KOPT-K1 (cell line): ENCODE data around the gene DNMT3A.

ENCODE experiments used
- H3K27ac ChIP-seq: fragments of 200-600 bp; sonication (generic); 2 replicates; pipeline ENCODE4 v1.5.1; 2016; ENCODE audit warnings: antibody characterized with exemption, mild to moderate bottlenecking, low read depth, low read length; ENCODE audit not compliant: poor library complexity, severe bottlenecking
- H3K36me3 ChIP-seq: fragments of 200-600 bp; sonication (generic); 2 replicates; pipeline ENCODE4 v1.5.1; 2017; ENCODE audit warnings: antibody characterized with exemption, mild to moderate bottlenecking, low read length, moderate library complexity; ENCODE audit not compliant: insufficient read depth
- H3K9me3 ChIP-seq: fragments of 200-600 bp; sonication (generic); 2 replicates; pipeline ENCODE4 v1.5.1; 2017; ENCODE audit warnings: antibody characterized with exemption, low read length, mild to moderate bottlenecking; ENCODE audit not compliant: insufficient read depth, poor library complexity, severe bottlenecking

Gene DNMT3A

GRCh38 chr2:25269233-25269632, 72.5 kb downstream of the DNMT3A start:
- H3K36me3 ChIP-seq: peaks cover 58% of the 10 kb centered on the region

DNA sequence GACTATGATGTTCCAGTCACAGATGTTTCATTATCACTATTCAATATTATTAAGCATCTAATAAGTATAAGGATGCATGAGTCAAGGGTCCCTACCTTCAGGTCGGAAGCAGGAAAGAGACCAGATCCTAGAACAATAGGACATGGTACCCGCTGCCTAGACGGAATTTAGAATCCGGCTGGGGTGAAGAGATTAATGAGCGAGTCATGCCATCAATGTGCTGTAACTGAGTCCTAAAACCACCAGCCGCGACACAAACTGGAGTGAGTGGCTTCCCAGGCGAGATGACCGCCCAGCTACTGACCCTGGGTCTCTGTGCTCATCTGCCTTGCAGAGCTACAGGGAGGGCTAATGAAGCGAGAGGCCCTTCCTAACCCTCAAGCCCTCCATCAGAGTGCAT, 73.6 kb downstream of the DNMT3A start:
- no peaks in the 10 kb centered on the region for H3K9me3 ChIP-seq
- H3K36me3 ChIP-seq: peaks cover 58% of the 10 kb centered on the region
- H3K27ac ChIP-seq: no peak overlapping the region

More at GRCh38 chr2:25269233-25269632, 72.5 kb downstream of the DNMT3A start:
- Histone ChIP-seq H3K9me3 (no peaks in the 10 kb centered on the region), H3K27ac (no peak overlapping the region)

DNA sequence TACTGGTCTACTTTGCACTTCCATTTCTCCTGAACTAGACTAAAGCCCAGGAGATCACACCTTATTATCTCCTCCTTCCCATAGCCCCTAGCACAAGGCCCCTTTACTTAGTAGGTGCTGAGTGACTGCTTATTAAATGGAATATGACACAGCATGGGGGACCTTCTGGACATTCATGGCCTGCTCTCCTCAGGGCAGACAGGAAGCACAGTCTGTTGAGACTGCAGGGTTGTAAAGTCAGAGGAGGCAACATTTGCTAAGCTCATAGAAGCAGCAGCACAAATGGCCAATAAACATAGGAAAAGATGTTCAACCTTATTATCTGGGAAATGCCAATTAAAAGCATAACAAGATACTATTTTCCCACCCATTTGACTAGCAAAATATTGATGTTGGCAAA, 75.3 kb downstream of the DNMT3A start:
- peaks cover 53% of the 10 kb centered on the region for H3K36me3 ChIP-seq
- H3K9me3 ChIP-seq: no peaks in the 10 kb centered on the region

GRCh38 chr2:25265802-25266201, 75.9 kb downstream of the DNMT3A start:
- H3K36me3 ChIP-seq: peaks cover 54% of the 10 kb centered on the region
- no peaks in the 10 kb centered on the region for H3K9me3 ChIP-seq
- no peak overlapping the region for H3K27ac ChIP-seq

More for the DNA sequence above, 75.3 kb downstream of the DNMT3A start:
- no peak overlapping the region for H3K27ac ChIP-seq

DNA sequence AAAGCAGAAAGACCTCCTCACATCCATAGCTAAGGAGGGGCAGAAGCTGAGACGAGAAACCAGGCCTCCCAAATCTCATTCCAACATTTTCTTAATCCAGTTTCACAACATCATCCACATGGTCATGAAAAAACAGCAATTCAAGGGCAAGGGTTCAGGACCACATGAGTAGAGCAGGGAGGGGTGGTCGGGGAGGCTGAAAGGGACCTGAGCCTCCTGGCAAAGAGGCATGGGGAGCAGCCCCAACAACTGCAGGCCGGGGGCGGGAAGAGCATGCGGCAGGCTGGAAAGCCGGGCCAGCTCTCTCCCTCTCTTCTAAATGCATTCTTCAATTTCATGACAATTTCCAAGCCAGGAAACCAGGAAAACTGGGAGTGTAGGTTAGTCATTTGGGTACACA, 76.7 kb downstream of the DNMT3A start:
- Histone ChIP-seq H3K9me3 (no peaks in the 10 kb centered on the region), H3K27ac (no peak overlapping the region), H3K36me3 (peaks cover 57% of the 10 kb centered on the region)

- Histone ChIP-seq H3K9me3 (no peaks in the 10 kb centered on the region), H3K36me3 (peaks cover 54% of the 10 kb centered on the region), H3K27ac (no peak overlapping the region)
These were observed 79.4 kb downstream of the DNMT3A start for GRCh38 chr2:25262288-25262687.

DNA sequence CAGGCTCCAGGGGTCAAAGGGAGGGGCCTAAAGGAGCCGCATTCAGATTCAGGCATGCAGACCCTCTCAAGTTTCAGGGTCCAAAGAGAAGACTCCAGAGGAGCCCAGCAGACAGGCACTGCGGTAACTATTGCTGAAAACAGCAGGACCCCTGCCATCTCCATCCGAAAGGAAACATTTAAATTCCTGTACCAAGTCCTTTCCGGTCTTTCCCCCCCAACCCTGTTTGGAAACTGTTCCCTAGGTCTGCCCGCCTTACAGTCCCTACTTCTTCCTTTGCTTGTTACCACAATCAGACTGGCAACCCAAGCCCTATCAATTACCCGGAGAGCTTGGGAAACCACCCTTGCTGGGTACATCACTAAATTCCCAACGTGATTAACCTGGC, 82.0 kb downstream of the DNMT3A start:
- Histone ChIP-seq H3K36me3 (peaks cover 46% of the 10 kb centered on the region; the same call in 1 of the 2 replicates), H3K9me3 (no peaks in the 10 kb centered on the region), H3K27ac (no peak overlapping the region)

DNA sequence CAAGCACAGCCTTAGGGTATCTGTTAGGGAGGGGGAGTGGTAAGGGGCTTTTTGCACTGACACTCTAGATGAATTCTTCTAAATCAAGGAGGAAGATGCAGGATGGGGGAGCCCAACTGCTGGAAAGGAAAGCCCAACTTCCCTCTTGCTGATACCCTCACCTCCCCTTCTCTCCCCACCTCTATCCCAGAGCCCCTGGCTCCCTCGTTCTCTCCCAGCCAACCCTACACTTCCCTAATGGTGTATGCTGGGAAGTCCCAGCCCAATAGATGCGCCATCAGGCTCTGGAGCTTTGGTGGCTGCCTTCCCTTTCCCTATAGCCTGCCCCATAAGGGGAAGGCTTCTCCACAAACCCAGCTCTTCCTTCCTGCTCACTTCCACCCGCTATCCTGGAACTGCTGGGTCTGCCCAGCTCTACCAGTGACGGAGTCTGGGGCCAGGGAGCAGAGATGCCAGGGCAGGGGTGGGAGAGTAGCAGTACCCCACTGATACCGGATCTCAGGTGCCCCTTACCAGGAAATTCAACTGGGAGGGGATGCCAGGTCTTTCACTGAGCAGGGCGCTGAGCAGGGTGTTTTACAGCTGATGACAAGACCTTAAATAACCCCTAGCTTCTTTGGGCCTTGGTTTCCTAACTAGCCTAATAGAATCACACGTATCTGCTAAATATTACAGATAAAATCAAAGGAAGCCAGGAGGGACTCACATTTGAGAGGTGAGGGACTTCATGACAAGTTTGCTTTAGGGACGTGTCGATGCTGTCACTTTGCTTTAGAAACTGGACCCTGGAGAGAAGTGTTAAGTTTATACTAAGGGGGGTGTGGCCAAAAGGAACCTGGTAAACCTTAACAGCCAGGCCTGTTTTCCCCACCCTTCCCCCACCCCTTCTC, 82.6 kb downstream of the DNMT3A start:
- no peaks in the 10 kb centered on the region for H3K9me3 ChIP-seq
- H3K27ac ChIP-seq: no peak overlapping the region
- peaks cover 52% of the 10 kb centered on the region; the same call in 1 of the 2 replicates for H3K36me3 ChIP-seq

GRCh38 chr2:25257931-25258846, 83.5 kb downstream of the DNMT3A start:
- Histone ChIP-seq H3K36me3 (peaks cover 55% of the 10 kb centered on the region; the same call in 1 of the 2 replicates), H3K27ac (no peak overlapping the region), H3K9me3 (no peaks in the 10 kb centered on the region)

GRCh38 chr2:25257032-25257552, 84.6 kb downstream of the DNMT3A start:
- peaks cover 55% of the 10 kb centered on the region; the same call in 1 of the 2 replicates for H3K36me3 ChIP-seq
- no peaks in the 10 kb centered on the region for H3K9me3 ChIP-seq
- no peak overlapping the region for H3K27ac ChIP-seq

GRCh38 chr2:25256488-25256875, 85.2 kb downstream of the DNMT3A start:
- Histone ChIP-seq H3K27ac (no peak overlapping the region), H3K9me3 (no peaks in the 10 kb centered on the region), H3K36me3 (peaks cover 55% of the 10 kb centered on the region; the same call in 1 of the 2 replicates)

GRCh38 chr2:25255745-25256487, 85.8 kb downstream of the DNMT3A start:
- H3K36me3 ChIP-seq: peaks cover 55% of the 10 kb centered on the region; the same call in 1 of the 2 replicates
- H3K27ac ChIP-seq: no peak overlapping the region
- no peaks in the 10 kb centered on the region for H3K9me3 ChIP-seq

DNA sequence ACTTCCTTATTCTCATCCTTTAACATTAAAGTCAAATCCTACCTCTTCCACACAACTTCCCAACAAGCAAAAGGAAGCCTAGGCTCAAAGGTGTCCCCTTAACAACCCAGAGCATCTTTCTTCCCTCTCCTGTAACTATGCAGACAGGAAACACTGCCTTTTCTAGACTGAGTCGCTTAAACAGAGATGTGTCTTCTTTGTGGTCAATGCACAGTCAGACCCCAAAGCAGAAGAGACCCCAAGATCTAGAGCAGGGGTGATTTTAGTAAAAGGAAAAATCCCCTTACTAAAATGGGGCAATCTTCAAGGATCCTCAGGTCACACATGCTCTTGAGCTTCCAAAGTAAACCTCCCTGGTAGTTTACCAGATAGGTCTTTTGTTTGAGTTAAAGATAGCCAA, 86.8 kb downstream of the DNMT3A start:
- Histone ChIP-seq H3K9me3 (no peaks in the 10 kb centered on the region), H3K36me3 (peaks cover 51% of the 10 kb centered on the region; the same call in 1 of the 2 replicates), H3K27ac (no peak overlapping the region)

DNA sequence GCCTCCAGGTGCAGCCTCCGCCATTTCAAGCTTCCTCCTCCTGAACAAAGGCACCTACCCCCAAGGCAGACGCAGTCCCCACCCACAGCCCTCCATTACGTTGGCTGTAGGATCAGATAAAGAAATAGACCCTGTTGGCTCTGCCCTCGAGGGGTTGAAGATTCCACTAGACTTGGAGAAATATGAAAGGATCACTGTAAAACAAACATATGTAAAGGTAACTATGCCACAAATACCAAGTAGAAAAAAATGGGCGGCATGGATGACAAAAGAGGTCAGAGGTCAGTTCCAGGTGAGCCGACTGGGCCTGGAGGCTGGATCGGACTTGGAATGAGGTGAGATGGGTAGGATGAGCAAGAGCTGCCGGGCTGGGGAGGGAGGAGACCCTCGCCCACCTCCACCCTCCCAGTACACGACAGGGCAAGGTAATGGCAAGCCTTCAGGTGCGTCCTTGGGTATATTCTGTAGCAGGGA, 88.5 kb downstream of the DNMT3A start:
- Histone ChIP-seq H3K27ac (peak overlapping the region; percentile 97), H3K36me3 (peaks cover 47% of the 10 kb centered on the region), H3K9me3 (no peaks in the 10 kb centered on the region)
